KMS-11 (cell line): ENCODE measurements around the gene FOXRED1.
A peak's percentile ranks its signal among the peaks of the same experiment; 100 is the strongest.

Experiments
- H2AFZ ChIP-seq: fragments of 200-600 bp; sonication (generic); 2 replicates; pipeline ENCODE4 v1.6.1; 2016; ENCODE audit warnings: antibody characterized with exemption, mixed run types, low read depth
- H3K27ac ChIP-seq: fragments of 200-600 bp; sonication (generic); 2 replicates; pipeline ENCODE4 v1.6.1; 2016; ENCODE audit warnings: mild to moderate bottlenecking, mixed run types
- H3K27me3 ChIP-seq: fragments of 200-600 bp; sonication (generic); 2 replicates; pipeline ENCODE4 v1.6.1; 2017; ENCODE audit warnings: mild to moderate bottlenecking, low read depth, mixed run types, moderate library complexity; ENCODE audit not compliant: insufficient read depth
- H3K36me3 ChIP-seq: fragments of 200-600 bp; sonication (generic); 2 replicates; pipeline ENCODE4 v1.6.1; 2017; ENCODE audit warnings: mild to moderate bottlenecking, mixed run types; ENCODE audit not compliant: insufficient read depth
- H3K4me1 ChIP-seq: fragments of 200-600 bp; sonication (generic); 2 replicates; pipeline ENCODE4 v1.6.1; 2016; ENCODE audit warnings: mild to moderate bottlenecking, low read depth, mixed run types; ENCODE audit not compliant: poor library complexity, severe bottlenecking
- H3K4me2 ChIP-seq: fragments of 200-600 bp; sonication (generic); 2 replicates; pipeline ENCODE4 v1.7.0; 2016; ENCODE audit warnings: mild to moderate bottlenecking, mixed run types
- H3K4me3 ChIP-seq: fragments of 200-600 bp; sonication (generic); IDR thresholded peaks from 2 replicates; pipeline ENCODE4 v1.6.1; 2017; ENCODE audit warnings: low read depth, low read length, mixed read lengths; ENCODE audit not compliant: insufficient read depth
- H3K79me2 ChIP-seq: fragments of 200-600 bp; sonication (generic); 2 replicates; pipeline ENCODE4 v1.6.1; 2016; ENCODE audit warnings: low read depth, mixed run types; ENCODE audit not compliant: insufficient read depth
- H3K9ac ChIP-seq: fragments of 200-600 bp; sonication (generic); 2 replicates; pipeline ENCODE4 v1.6.1; 2016; ENCODE audit warnings: mild to moderate bottlenecking, mixed run types
- H4K20me1 ChIP-seq: fragments of 200-600 bp; sonication (generic); 2 replicates; pipeline ENCODE4 v1.6.1; 2016; ENCODE audit warnings: mild to moderate bottlenecking, mixed run types; ENCODE audit not compliant: insufficient read depth
- TF ChIP-seq, protein P1 (sequence below): fragments of 200-600 bp; sonication (generic); conservative IDR thresholded peaks from 2 replicates; pipeline ENCODE4 v1.6.1; 2017; ENCODE audit warnings: low read depth, mild to moderate bottlenecking, antibody characterized with exemption, low read length, moderate library complexity, mixed read lengths

FOXRED1 gene

DNA sequence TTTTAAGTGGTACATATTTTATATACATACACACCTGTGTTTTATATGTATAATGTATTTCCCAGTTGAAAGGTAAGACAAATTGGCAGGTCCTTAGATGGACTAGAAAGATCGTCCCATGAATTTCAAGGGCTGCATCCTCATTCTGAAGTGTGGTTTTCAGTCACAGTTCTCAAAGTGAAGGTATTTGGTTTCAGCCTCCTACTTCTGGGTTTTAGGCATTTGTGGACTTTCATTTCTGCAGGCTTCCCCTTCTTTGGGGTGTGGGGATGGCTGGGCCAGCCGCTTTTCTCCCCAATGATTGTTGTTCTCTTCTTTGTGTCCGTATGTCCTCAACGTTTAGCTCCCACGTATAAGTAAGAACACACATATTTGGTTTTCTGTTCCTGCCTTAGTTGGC, 44.9 kb downstream of the FOXRED1 start:
- H3K27me3 ChIP-seq, result no peaks in the 10 kb centered on the region
- H3K4me1 ChIP-seq, result peaks cover 82% of the 10 kb centered on the region
- H4K20me1 ChIP-seq, result no peaks in the 10 kb centered on the region
- H2AFZ ChIP-seq, result no peak overlapping the region
- H3K27ac ChIP-seq, result no peak overlapping the region
- H3K79me2 ChIP-seq, result no peaks in the 10 kb centered on the region; the same call in 1 of the 2 replicates
- H3K36me3 ChIP-seq, result no peaks in the 10 kb centered on the region
- H3K9ac ChIP-seq, result no peak overlapping the region
- H3K4me2 ChIP-seq, result peak overlapping the region; percentile 16
- TF ChIP-seq, protein P1, sequence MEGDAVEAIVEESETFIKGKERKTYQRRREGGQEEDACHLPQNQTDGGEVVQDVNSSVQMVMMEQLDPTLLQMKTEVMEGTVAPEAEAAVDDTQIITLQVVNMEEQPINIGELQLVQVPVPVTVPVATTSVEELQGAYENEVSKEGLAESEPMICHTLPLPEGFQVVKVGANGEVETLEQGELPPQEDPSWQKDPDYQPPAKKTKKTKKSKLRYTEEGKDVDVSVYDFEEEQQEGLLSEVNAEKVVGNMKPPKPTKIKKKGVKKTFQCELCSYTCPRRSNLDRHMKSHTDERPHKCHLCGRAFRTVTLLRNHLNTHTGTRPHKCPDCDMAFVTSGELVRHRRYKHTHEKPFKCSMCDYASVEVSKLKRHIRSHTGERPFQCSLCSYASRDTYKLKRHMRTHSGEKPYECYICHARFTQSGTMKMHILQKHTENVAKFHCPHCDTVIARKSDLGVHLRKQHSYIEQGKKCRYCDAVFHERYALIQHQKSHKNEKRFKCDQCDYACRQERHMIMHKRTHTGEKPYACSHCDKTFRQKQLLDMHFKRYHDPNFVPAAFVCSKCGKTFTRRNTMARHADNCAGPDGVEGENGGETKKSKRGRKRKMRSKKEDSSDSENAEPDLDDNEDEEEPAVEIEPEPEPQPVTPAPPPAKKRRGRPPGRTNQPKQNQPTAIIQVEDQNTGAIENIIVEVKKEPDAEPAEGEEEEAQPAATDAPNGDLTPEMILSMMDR, result no peak
- H3K4me3 ChIP-seq, result no peak overlapping the region

DNA sequence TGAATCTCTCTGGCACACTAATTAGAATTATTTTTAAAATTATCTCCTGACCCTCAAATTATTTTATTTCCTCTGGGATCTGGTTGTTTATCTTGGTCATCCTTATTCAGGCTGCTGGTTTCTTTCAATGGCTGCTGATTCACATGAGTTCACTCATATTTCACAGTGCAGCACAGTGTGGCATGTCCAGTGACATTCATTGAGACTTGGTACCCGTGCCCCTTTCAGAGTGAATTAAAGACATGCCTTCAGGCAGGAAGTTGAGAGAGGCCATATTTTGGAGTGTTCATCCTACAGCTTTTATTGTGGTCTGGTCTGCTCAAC, 48.4 kb downstream of the FOXRED1 start:
- no peak overlapping the region for H3K9ac ChIP-seq
- no peaks in the 10 kb centered on the region for H4K20me1 ChIP-seq
- H3K27me3 ChIP-seq, result no peaks in the 10 kb centered on the region
- peak overlapping the region; percentile 63; the same call in 1 of the 2 replicates for H3K27ac ChIP-seq
- H3K4me3 ChIP-seq, result no peak overlapping the region
- H3K4me2 ChIP-seq, result peak overlapping the region; percentile 72; the same call in 1 of the 2 replicates
- no peaks in the 10 kb centered on the region for H3K36me3 ChIP-seq
- peaks cover 60% of the 10 kb centered on the region for H3K4me1 ChIP-seq
- H3K79me2 ChIP-seq, result no peaks in the 10 kb centered on the region; the same call in 1 of the 2 replicates
- no peak overlapping the region for H2AFZ ChIP-seq
- TF ChIP-seq, protein P1, result no peak

DNA sequence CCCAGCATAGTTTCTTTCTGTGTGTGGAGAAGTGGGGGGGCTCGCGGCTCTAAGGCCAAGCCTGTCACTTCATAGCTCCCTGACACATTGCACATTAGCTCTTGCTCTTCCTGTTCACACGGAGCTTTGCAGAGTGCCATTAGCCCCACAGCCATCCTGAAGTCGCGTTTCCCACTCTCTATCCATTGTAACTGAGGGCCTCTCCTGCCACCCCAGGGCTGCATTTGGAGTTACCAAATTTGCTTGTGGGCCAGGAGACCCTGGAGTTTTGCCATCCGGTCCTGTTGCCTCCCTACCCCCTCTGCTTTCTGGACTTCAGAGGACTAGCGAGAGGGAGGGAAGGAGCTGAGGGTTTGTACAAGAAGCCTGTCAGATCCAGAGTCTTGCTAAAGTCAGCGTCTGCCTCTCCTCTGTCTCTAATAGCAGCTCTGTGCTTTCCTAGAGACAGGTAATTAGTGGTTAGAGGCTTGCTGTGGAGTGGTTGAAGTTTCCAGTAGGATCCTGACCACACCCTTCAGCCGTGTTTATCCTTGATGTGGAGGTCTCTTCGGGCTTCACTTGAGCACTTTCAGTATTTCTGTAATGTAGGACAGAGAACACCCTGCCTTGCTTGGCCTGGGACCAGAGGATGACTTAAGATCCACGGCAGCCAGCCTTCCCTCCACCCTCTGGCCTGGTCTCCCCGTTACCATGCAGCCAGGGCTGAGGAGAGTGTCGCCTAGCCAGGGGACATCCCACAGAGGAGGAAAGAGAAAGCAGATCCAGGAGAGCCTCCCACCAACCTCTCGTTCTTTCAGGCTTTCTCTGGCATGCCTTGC, 49.0 kb downstream of the FOXRED1 start:
- Histone ChIP-seq H2AFZ (no peak overlapping the region), H3K4me2 (peak overlapping the region; percentile 72), H3K79me2 (no peaks in the 10 kb centered on the region; the same call in 1 of the 2 replicates), H4K20me1 (no peaks in the 10 kb centered on the region), H3K9ac (no peak overlapping the region), H3K27me3 (no peaks in the 10 kb centered on the region), H3K36me3 (no peaks in the 10 kb centered on the region), H3K4me1 (peaks cover 54% of the 10 kb centered on the region), H3K4me3 (no peak overlapping the region), H3K27ac (peak overlapping the region; percentile 63)
- TF ChIP-seq, protein P1, result no peak

DNA sequence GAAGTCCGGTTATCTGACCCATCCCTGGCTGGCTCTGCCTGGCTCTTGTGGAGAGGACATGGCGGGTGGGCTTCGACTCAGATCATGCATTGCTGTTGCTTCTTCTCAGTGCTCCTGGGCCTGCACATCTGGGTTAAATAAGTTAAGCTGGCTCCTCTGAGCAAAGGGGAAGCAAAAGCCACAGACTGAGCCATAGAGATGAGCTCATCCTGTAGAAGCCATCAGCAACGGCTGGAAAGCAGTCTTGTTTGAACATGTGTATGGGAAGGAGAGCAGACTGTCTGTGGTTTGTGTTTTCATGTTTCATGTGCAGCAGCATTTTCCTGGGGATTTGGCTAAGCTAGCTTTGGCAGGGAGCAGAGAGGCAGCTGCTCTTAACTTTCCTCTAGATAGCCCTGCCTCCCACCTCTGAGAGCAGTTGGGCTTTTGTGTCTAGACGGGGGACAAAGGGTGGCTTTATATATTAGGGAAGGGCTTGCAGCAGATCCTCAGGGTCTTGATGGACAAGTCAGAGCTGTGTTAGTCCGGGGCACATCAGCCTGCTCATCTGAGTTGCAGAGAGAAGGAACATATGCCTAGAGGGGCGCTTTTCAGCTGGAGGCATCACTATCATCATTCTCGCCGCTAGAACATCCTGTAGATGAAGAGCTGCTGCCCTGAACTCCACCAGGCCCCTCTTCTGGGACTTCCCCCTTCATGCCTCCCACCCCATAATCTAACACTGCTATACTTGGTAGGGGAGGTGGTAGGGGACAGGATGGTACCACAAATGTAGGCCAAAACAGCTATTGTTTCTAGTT, 49.8 kb downstream of the FOXRED1 start:
- H3K79me2 ChIP-seq, result no peaks in the 10 kb centered on the region; the same call in 1 of the 2 replicates
- H3K36me3 ChIP-seq, result no peaks in the 10 kb centered on the region
- no peak overlapping the region for H3K4me3 ChIP-seq
- TF ChIP-seq, protein P1, result no peak
- H4K20me1 ChIP-seq, result no peaks in the 10 kb centered on the region
- H3K27me3 ChIP-seq, result no peaks in the 10 kb centered on the region
- H2AFZ ChIP-seq, result no peak overlapping the region
- peak overlapping the region; percentile 63 for H3K27ac ChIP-seq
- peak overlapping the region; percentile 72 for H3K4me2 ChIP-seq
- no peak overlapping the region for H3K9ac ChIP-seq
- peaks cover 46% of the 10 kb centered on the region for H3K4me1 ChIP-seq
